Adipocyte (in vitro differentiated cells): ENCODE data around the gene CDH6.
A peak's percentile ranks its signal among the peaks of the same experiment; 100 is the strongest.

Experiments
- DNase-seq: peaks from one replicate; pipeline ENCODE4 v3.0.0-alpha.2; 2015; ENCODE audit warnings: low read depth
- H3K27me3 ChIP-seq: replicated peaks from 2 replicates; pipeline ENCODE4 v1.7.0; 2013; ENCODE audit warnings: mild to moderate bottlenecking, low read length, moderate library complexity; ENCODE audit not compliant: control insufficient read depth, insufficient read depth
- H3K36me3 ChIP-seq: 2 replicates; pipeline ENCODE4 v1.7.0; 2013; ENCODE audit warnings: low read length, mild to moderate bottlenecking, moderate library complexity; ENCODE audit not compliant: control insufficient read depth, insufficient read depth, severe bottlenecking
- H3K4me1 ChIP-seq: 2 replicates; pipeline ENCODE4 v1.7.0; 2013; ENCODE audit warnings: mild to moderate bottlenecking, low read length, moderate library complexity; ENCODE audit not compliant: control insufficient read depth, insufficient read depth
- H3K4me3 ChIP-seq: 2 replicates; pipeline ENCODE4 v1.7.0; 2013; ENCODE audit warnings: mild to moderate bottlenecking, low read length, moderate library complexity
- H3K9ac ChIP-seq: 2 replicates; pipeline ENCODE4 v1.7.0; 2013; ENCODE audit warnings: mild to moderate bottlenecking, low read length, moderate library complexity
- H3K9me3 ChIP-seq: 2 replicates; pipeline ENCODE4 v1.7.0; 2013; ENCODE audit warnings: mild to moderate bottlenecking, low read length, moderate library complexity; ENCODE audit not compliant: control insufficient read depth

The CDH6 gene

GRCh38 chr5:31193591-31194467, at the start of gene CDH6:
TSS of gene CDH6 (plus strand) at chr5:31193686. CDS start at chr5:31267474, 73,788 bp downstream.
- H3K36me3 ChIP-seq, result no peaks in the 10 kb centered on the region
- peaks cover 5% of the 10 kb centered on the region for H3K4me1 ChIP-seq
- no peak within 1 kb of the TSS for H3K9ac ChIP-seq
- no peaks in the 10 kb centered on the region for H3K9me3 ChIP-seq
- peak within 1 kb of the TSS; percentile 66 for H3K4me3 ChIP-seq
- peaks cover 51% of the 10 kb centered on the region for H3K27me3 ChIP-seq
- peak; percentile 77 for DNase-seq

DNA sequence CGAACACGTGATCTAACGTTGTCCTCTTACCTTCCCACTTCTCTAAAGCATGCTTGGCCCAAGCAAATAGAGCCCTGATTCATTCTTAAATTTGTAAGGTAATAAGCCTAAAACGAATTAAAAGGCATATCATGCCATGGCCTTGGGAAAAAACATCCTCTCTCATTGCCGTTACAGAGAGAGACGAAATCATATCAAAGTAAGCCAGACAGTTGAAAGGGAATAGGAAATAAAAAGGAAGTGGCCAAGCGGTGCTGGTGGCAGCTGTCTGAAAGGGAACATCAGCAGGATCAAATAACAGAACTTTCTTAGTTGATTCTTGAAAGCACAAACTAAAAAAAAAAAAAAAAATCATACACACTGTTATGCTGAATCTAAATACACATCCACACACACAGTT, 49.1 kb upstream of the CDH6 start:
- no peaks in the 10 kb centered on the region for H3K9me3 ChIP-seq
- no peak overlapping the region for H3K9ac ChIP-seq
- H3K4me1 ChIP-seq, result peaks cover 9% of the 10 kb centered on the region
- H3K36me3 ChIP-seq, result no peaks in the 10 kb centered on the region
- no peaks in the 10 kb centered on the region for H3K27me3 ChIP-seq
- DNase-seq, result no peak
- H3K4me3 ChIP-seq, result no peak overlapping the region

DNA sequence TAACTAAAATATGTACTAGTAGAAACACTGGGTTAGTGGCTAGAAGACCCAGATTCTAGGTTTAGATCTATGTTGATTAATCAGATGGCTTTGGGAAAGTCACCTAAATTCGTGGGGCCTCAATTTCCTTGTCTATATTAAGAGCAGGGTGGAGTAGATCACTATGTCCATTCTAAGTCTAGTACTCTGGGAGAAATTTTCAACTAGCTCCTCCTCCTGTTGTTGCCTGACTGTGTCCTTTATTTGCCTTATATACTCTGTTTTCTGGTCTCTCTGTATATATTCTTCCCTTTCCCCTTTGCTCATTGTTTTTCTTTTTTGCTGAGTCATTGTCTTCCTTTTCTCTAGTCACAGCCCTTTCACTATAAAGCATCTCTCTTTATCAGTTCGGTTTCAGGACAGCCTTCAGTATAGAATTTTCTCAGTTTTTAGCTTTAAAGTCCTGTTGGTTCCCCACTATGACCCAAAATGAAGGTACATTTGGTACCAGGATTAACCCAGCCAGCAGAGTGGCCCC, 44.5 kb upstream of the CDH6 start:
- DNase-seq, result peak; percentile 51
- Histone ChIP-seq H3K9ac (peak overlapping the region; percentile 51), H3K9me3 (no peaks in the 10 kb centered on the region), H3K4me1 (peaks cover 21% of the 10 kb centered on the region), H3K36me3 (no peaks in the 10 kb centered on the region), H3K27me3 (no peaks in the 10 kb centered on the region), H3K4me3 (no peak overlapping the region)

DNA sequence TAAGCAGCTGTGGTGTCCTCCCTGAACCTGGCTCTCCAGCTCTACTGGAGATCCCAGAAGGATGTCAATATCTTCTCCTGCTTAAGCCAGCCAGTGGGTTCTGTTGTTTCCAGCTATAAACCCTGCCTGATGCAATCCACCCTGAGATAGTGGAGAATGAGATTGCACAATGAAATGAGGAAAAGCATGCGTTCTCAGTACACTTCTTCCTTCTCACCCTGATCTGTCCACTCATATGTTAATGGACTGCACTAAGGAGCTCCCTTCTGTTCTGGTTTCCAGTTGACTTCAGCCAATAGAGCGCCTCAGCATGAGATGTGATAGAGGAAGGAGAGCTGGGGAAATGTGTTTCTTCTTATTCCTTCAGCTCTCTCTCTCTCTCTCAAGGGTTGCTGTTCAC, 40.0 kb upstream of the CDH6 start:
- Histone ChIP-seq H3K9ac (no peak overlapping the region), H3K36me3 (no peaks in the 10 kb centered on the region), H3K9me3 (no peaks in the 10 kb centered on the region), H3K27me3 (no peaks in the 10 kb centered on the region), H3K4me1 (peaks cover 19% of the 10 kb centered on the region), H3K4me3 (no peak overlapping the region)
- peak; percentile 84 for DNase-seq

GRCh38 chr5:31156631-31157160, 36.8 kb upstream of the CDH6 start:
- Histone ChIP-seq H3K36me3 (no peaks in the 10 kb centered on the region), H3K9me3 (no peaks in the 10 kb centered on the region), H3K9ac (no peak overlapping the region), H3K4me3 (no peak overlapping the region), H3K27me3 (no peaks in the 10 kb centered on the region), H3K4me1 (peaks cover 10% of the 10 kb centered on the region)
- DNase-seq, result no peak

GRCh38 chr5:31157720-31158119, 35.8 kb upstream of the CDH6 start:
- no peak for DNase-seq
- Histone ChIP-seq H3K4me1 (peaks cover 10% of the 10 kb centered on the region), H3K27me3 (no peaks in the 10 kb centered on the region), H3K36me3 (no peaks in the 10 kb centered on the region), H3K9me3 (no peaks in the 10 kb centered on the region), H3K4me3 (no peak overlapping the region), H3K9ac (no peak overlapping the region)

DNA sequence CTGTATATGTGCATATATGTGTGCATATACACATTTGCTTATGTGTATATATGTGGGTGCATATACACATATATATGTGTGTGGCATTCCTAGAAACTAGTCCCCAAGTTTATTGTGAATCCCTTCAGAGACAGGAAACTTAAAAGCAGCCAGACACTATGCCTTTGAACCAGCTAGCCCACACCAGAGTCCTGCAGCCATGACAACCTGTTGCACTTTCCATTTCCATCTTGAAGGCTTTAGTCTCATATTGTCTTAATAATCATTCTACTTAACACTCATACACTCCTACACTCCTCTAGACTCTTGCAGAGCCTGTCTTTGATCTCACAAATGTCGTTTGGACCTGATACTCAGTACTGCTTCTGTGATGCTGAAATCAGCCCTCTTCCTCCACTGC, 34.8 kb upstream of the CDH6 start:
- Histone ChIP-seq H3K9me3 (no peaks in the 10 kb centered on the region), H3K9ac (no peak overlapping the region), H3K36me3 (no peaks in the 10 kb centered on the region), H3K27me3 (no peaks in the 10 kb centered on the region), H3K4me1 (peaks cover 2% of the 10 kb centered on the region), H3K4me3 (no peak overlapping the region)
- DNase-seq, result no peak

GRCh38 chr5:31161781-31162181, 31.7 kb upstream of the CDH6 start:
- no peaks in the 10 kb centered on the region for H3K27me3 ChIP-seq
- H3K9me3 ChIP-seq, result no peaks in the 10 kb centered on the region
- H3K4me1 ChIP-seq, result no peaks in the 10 kb centered on the region
- no peak overlapping the region for H3K4me3 ChIP-seq
- H3K9ac ChIP-seq, result no peak overlapping the region
- DNase-seq, result peak; percentile 47
- no peaks in the 10 kb centered on the region for H3K36me3 ChIP-seq

DNA sequence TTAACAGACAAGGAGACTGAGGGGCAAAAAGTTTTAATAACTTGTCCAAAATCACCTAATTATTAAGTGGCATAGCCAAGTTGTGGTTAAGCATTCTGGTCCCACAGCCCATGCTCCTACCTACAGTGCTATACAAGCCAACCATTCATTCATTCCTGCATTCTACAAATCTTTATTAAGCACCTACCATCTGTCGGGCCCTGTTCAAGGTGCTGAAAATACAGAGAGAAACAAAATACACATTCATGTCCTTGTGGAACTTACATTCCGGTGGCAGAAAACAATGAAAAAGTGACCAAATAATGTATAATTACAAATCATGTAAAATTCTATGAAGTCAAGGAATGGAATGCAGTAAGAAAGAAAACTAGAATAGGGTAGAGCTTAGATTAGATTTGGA, 27.8 kb upstream of the CDH6 start:
- Histone ChIP-seq H3K4me1 (no peaks in the 10 kb centered on the region), H3K36me3 (no peaks in the 10 kb centered on the region), H3K9me3 (no peaks in the 10 kb centered on the region), H3K4me3 (no peak overlapping the region), H3K27me3 (no peaks in the 10 kb centered on the region), H3K9ac (no peak overlapping the region)
- no peak for DNase-seq

GRCh38 chr5:31169379-31169778, 24.1 kb upstream of the CDH6 start:
- Histone ChIP-seq H3K4me1 (no peaks in the 10 kb centered on the region), H3K27me3 (no peaks in the 10 kb centered on the region), H3K9me3 (no peaks in the 10 kb centered on the region), H3K36me3 (no peaks in the 10 kb centered on the region), H3K9ac (no peak overlapping the region), H3K4me3 (no peak overlapping the region)
- no peak for DNase-seq

DNA sequence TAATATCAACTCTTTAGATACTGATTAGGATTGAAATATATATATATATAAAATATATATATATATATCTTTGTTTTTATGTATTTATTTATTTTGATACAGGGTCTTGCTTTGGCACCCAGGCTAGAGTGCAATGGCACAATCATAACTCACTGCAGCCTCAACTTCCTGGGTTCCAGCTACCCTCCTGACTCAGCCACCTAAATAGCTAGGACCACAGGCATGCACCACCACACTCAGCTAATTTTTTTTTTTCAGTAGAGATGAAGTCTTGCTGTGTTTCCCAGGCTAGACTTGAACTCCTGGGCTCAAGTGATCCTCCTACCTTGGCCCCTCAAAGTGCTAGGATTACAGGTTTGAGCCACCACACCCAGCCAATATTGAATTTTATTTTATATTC, 20.6 kb upstream of the CDH6 start:
- Histone ChIP-seq H3K4me3 (no peak overlapping the region), H3K9me3 (no peaks in the 10 kb centered on the region)

More for the DNA sequence above, 20.6 kb upstream of the CDH6 start:
- H3K36me3 ChIP-seq, result no peaks in the 10 kb centered on the region
- no peak for DNase-seq
- H3K9ac ChIP-seq, result no peak overlapping the region
- H3K27me3 ChIP-seq, result peaks cover 2% of the 10 kb centered on the region
- no peaks in the 10 kb centered on the region for H3K4me1 ChIP-seq
